ENCODE results near the gene PIEZO2.

DNA sequence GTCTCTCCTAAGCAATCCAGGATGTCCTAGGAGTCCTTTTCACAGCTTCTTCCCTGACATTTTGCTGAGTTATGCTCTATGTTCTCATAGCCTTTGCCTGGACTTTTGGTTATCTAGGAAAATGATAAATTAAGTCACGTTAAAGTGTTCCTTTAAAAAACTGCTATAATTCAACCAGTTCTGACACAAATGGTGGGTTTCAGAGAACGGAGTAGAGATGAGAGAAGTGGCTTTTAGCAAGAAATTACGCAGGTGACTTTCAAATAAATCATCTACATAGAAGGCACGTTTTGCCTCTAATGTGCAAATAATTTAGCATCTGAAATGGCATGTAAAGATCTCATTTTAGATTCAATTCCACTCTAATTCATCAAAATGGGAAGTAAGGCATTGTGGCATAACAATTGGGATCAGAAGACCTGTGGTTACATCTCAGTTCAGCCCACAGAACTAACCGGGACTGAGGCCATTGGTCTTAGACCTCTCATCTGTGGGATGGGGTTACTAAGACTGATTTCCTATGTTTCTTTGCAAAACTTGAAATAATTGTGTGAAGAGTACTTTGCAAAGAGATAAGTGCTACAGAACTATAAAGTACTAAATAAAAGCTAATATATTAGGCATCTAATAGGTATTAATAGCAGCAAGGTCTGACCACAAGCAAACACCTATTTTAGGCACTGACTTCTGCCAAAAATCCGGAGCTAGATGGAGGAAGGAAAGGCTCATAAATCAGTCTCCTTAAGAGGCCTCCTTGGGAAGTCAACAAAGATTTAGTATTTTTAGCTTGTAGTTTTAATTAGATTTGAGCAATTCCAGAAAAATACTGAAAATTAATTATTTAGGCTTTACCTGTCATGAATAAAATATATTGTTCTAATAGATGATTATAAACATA is 211.4 kb downstream of the PIEZO2 start:
- TF ChIP-seq, protein P1, sequence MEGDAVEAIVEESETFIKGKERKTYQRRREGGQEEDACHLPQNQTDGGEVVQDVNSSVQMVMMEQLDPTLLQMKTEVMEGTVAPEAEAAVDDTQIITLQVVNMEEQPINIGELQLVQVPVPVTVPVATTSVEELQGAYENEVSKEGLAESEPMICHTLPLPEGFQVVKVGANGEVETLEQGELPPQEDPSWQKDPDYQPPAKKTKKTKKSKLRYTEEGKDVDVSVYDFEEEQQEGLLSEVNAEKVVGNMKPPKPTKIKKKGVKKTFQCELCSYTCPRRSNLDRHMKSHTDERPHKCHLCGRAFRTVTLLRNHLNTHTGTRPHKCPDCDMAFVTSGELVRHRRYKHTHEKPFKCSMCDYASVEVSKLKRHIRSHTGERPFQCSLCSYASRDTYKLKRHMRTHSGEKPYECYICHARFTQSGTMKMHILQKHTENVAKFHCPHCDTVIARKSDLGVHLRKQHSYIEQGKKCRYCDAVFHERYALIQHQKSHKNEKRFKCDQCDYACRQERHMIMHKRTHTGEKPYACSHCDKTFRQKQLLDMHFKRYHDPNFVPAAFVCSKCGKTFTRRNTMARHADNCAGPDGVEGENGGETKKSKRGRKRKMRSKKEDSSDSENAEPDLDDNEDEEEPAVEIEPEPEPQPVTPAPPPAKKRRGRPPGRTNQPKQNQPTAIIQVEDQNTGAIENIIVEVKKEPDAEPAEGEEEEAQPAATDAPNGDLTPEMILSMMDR (IDR thresholded peaks at IDR 0.05; ENCODE audit: insufficient read depth, low read depth, low read length): no peak
- TF ChIP-seq EZH2 (IDR thresholded peaks at IDR 0.05; ENCODE audit: insufficient read depth, low read length): no peak
